Ovary (tissue), 9 donors: ENCODE measurements around the gene CCDC194. TPM values are rescaled to one million over a fixed set of nuclear protein-coding genes. Genes with fewer than 3 reads are reported as not detected.
"Not testable (repeated sequence)": the region's sequence is repeated elsewhere in the genome, so short reads cannot be mapped to it uniquely, and the experiment has no call there.

ENCODE experiments used
- DNase-seq, 5 donors: peaks; one replicate each; pipeline ENCODE4 v3.0.0-alpha.2; 2019 to 2020
- H3K27ac ChIP-seq, 2 donors: fragments of 200-600 bp; one replicate each; pipeline versions ENCODE4 v1.5.1 to v1.8.0; 2019 to 2022
- H3K27me3 ChIP-seq: fragments of 200-600 bp; one replicate; pipeline ENCODE4 v1.8.0; 2022
- H3K36me3 ChIP-seq: fragments of 200-600 bp; sonication (generic); one replicate; pipeline ENCODE4 v1.5.1; 2019
- H3K4me1 ChIP-seq: one replicate; pipeline ENCODE4 v1.8.1; 2013; ENCODE audit warnings: mild to moderate bottlenecking, moderate library complexity; ENCODE audit not compliant: insufficient read depth
- H3K4me3 ChIP-seq: fragments of 200-600 bp; sonication (generic); one replicate; pipeline ENCODE4 v1.5.1; 2017
- H3K9me3 ChIP-seq, 2 donors: fragments of 200-600 bp in 1 of 2; sonication (generic) in 1 of 2; one replicate each; pipeline versions ENCODE4 v1.5.1 to v1.8.1; 2013 to 2019; ENCODE audit warnings: mild to moderate bottlenecking in 1 of 2, moderate library complexity in 1 of 2
- EP300 ChIP-seq: sonication (generic); formaldehyde crosslinking; IDR thresholded peaks from one replicate; pipeline ENCODE4 v1.6.1; 2017; ENCODE audit warnings: antibody characterized with exemption
- POLR2A ChIP-seq: fragments of 450-650 bp; IDR thresholded peaks from one replicate; pipeline ENCODE4 v1.6.1; 2017; ENCODE audit warnings: antibody characterized with exemption, mild to moderate bottlenecking, moderate library complexity
- WGBS, 3 donors: extraction: QIAGEN DNeasy Blood & Tissue Kit in 1 of 3; methylation state at CpG; one replicate each; pipeline versions ENCODE4 v1.1.5 to v1.1.7; 2013 to 2017; 5-methylcytosine and 5-hydroxymethylcytosine counted together
- intact Hi-C, 4 donors: fragments of 100-400 bp; cut with DNase I; formaldehyde crosslinking; loops; one replicate each; pipeline versions ENCODE4 v1.11.0 to v1.15.1; 2022 to 2023
- polyA plus RNA-seq, 2 donors: library from polyadenylated mRNA; stranded (reverse); fragments of 200-250 nt in 1 of 2; fragments of 350-450 nt in 1 of 2; fragmentation: Illumina TruSeq in 1 of 2; extraction: RNeasy Lipid Tissue Mini Kit (QIAGEN cat#74804) in 1 of 2; gene quantifications; one replicate each; pipeline ENCODE4 v1.2.3, GENCODE V29; 2013 to 2014
- total RNA-seq, 7 donors: library from RNA; depleted of rRNA in 2 of 7; stranded (reverse); fragments of >200 nt in 2 of 7; fragmentation: NEBNext Ultra II Directional in 3 of 7; extraction: Animal tissue kit (Norgen Biotek cat#: 25700) in 3 of 7; gene quantifications; one replicate each; pipeline versions ENCODE4 v1.1.0 to v1.2.4, GENCODE V29; 2016 to 2023
- TF ChIP-seq, protein P1 (sequence below), 3 donors: fragments of 450-650 bp in 2 of 3; fragments of 200-600 bp in 1 of 3; IDR thresholded peaks; one replicate each; pipeline versions ENCODE4 v1.5.1 to v1.8.0; 2016 to 2022; ENCODE audit warnings: antibody characterized with exemption in 3 of 3, mild to moderate bottlenecking in 1 of 3
- donor health status: DM: no; HTN: no; CAD: no; lungs with moderate emphysema.
- donor health status: DM: no; HTN: no; CAD: no.
- donor health status: Bipolar disorder and iron deficiency.
- donor health status: DM: yes; HTN: yes; CAD: no.
- donor health status: DM: no; HTN: no; CAD: no.
- donor health status: DM: yes; HTN: yes; CAD: no.

Gene CCDC194
- total and polyA plus RNA-seq, 9 donors = 0.69 to 13.6 (median 5.7) TPM

DNA sequence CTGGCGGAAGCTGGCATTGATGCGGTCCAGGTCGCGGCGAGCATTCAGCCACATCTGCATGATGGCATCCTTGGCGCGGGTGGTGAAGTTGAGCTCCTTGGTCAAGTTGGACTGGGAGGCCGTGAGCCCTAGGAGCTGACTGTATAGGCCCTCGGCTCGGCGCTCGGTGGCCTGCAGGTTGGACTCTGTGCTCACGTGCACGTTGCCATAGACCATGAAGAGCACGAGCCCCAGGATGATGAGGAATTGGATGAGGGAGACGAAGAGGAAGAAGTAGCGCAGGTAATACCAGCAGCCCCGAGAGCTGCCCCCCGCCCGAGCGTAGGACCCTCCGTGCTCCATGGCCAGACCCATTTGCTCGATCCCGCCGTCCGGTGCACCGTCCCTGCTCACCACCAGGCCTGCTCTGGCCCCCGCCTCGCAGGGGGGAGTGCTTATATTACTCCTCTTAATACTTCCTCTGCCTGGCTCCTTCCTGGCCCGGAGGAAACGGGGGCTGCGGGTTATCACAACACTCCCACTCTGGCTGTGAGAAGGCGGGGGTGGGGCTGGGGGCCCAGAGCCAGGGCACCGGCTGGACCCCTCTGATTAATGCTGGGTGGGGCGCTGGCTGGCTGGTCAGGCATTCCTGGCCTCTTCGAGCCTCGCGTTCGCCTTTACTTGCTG is 16.9 kb downstream of the CCDC194 start, which contains the start of gene PLVAP:
TSS of gene PLVAP (minus strand) at position 408 of the 666 bp plus-strand sequence. CDS start at position 354, 54 bp downstream.
- intact Hi-C loops = no loop called here
- DNase-seq = no peak
- TF ChIP-seq POLR2A (no peak), EP300 (no peak)
- TF ChIP-seq, protein P1, sequence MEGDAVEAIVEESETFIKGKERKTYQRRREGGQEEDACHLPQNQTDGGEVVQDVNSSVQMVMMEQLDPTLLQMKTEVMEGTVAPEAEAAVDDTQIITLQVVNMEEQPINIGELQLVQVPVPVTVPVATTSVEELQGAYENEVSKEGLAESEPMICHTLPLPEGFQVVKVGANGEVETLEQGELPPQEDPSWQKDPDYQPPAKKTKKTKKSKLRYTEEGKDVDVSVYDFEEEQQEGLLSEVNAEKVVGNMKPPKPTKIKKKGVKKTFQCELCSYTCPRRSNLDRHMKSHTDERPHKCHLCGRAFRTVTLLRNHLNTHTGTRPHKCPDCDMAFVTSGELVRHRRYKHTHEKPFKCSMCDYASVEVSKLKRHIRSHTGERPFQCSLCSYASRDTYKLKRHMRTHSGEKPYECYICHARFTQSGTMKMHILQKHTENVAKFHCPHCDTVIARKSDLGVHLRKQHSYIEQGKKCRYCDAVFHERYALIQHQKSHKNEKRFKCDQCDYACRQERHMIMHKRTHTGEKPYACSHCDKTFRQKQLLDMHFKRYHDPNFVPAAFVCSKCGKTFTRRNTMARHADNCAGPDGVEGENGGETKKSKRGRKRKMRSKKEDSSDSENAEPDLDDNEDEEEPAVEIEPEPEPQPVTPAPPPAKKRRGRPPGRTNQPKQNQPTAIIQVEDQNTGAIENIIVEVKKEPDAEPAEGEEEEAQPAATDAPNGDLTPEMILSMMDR (IDR thresholded peaks at IDR 0.05) = no peak
- peak within 1 kb of the TSS; percentile 2 for H3K4me3 ChIP-seq
- no peak within 1 kb of the TSS for H3K27ac ChIP-seq
- no peaks in the 10 kb centered on the region for H3K9me3 ChIP-seq
- no peaks in the 10 kb centered on the region for H3K27me3 ChIP-seq
- no peaks in the 10 kb centered on the region for H3K36me3 ChIP-seq
- H3K4me1 ChIP-seq = no peaks in the 10 kb centered on the region
- 44 to 59% (median 54%) methylated on average over 39 of the region's 39 CpGs for WGBS, 3 donors

GRCh38 chr19:17370026-17370587 is 23.9 kb downstream of the CCDC194 start:
- WGBS, 3 donors = 44 to 52% (median 48%) methylated on average over 8 of the region's 8 CpGs
- H3K27ac ChIP-seq = no peak overlapping the region
- H3K27me3 ChIP-seq = no peaks in the 10 kb centered on the region
- H3K36me3 ChIP-seq = no peaks in the 10 kb centered on the region
- TF ChIP-seq POLR2A = no peak
- TF ChIP-seq, protein P1 (IDR thresholded peaks at IDR 0.05) = no peak
- TF ChIP-seq EP300 = no peak
- no peaks in the 10 kb centered on the region for H3K9me3 ChIP-seq
- DNase-seq = no peak
- intact Hi-C loops = no loop called here
- no peak overlapping the region for H3K4me3 ChIP-seq
- H3K4me1 ChIP-seq = no peaks in the 10 kb centered on the region

DNA sequence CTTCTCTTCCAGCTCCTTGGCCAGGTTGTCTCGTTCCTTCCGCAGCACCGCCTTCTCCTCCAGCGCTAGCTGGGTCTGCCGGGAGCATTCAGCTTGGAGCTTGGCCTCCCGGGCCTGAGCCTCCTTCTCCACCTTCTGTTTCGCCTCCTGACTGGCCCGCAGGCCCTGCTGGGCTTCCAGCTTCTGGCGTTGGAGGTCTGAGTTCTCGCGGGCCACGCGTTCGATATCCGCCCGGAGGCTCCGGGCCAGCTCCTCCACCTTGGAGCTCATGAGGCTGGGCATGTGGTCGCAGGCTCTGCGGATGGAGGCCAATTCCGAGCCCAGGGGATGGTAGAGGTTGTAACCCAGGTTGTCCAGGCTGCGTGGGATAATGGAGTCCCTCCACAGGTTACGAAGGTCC is 28.6 kb downstream of the CCDC194 start:
- intact Hi-C loops = no loop called here
- no peak for TF ChIP-seq POLR2A
- TF ChIP-seq, protein P1 (IDR thresholded peaks at IDR 0.05) = no peak
- TF ChIP-seq EP300 = no peak
- H3K4me3 ChIP-seq = no peak overlapping the region
- no peaks in the 10 kb centered on the region for H3K27me3 ChIP-seq
- no peak for DNase-seq
- H3K36me3 ChIP-seq = no peaks in the 10 kb centered on the region
- H3K4me1 ChIP-seq = no peaks in the 10 kb centered on the region
- no peaks in the 10 kb centered on the region for H3K9me3 ChIP-seq
- no peak overlapping the region for H3K27ac ChIP-seq
- 92 to 96% (median 96%) methylated on average over 22 of the region's 22 CpGs for WGBS, 3 donors

GRCh38 chr19:17363852-17364605 is 30.0 kb downstream of the CCDC194 start:
- H3K36me3 ChIP-seq, H3K4me1 ChIP-seq, H3K27me3 ChIP-seq, H3K4me3 ChIP-seq, H3K9me3 ChIP-seq, DNase-seq, H3K27ac ChIP-seq, intact Hi-C loops: not testable (repeated sequence)
- 88 to 95% (median 95%) methylated on average over 20 of the region's 20 CpGs for WGBS, 3 donors
